HL-60 (cell line): ENCODE data around the gene NAALADL2.

Source experiments
- POLR2AphosphoS5 ChIP-seq: IDR thresholded peaks from 2 replicates; pipeline ENCODE4 v1.6.1; 2012; ENCODE audit warnings: low read depth
- SPI1 ChIP-seq: IDR thresholded peaks from 2 replicates; pipeline ENCODE4 v1.6.1; 2012; ENCODE audit warnings: low read depth, mild to moderate bottlenecking, borderline replicate concordance
- TF ChIP-seq, protein P1 (sequence below): IDR thresholded peaks from one replicate; pipeline ENCODE4 v1.5.1; 2011; ENCODE audit warnings: low read length, control low read depth, inconsistent platforms; ENCODE audit not compliant: insufficient read depth

GRCh38 chr3:175295248-175296130 lies 436.4 kb downstream of the NAALADL2 start:
- TF ChIP-seq, protein P1, sequence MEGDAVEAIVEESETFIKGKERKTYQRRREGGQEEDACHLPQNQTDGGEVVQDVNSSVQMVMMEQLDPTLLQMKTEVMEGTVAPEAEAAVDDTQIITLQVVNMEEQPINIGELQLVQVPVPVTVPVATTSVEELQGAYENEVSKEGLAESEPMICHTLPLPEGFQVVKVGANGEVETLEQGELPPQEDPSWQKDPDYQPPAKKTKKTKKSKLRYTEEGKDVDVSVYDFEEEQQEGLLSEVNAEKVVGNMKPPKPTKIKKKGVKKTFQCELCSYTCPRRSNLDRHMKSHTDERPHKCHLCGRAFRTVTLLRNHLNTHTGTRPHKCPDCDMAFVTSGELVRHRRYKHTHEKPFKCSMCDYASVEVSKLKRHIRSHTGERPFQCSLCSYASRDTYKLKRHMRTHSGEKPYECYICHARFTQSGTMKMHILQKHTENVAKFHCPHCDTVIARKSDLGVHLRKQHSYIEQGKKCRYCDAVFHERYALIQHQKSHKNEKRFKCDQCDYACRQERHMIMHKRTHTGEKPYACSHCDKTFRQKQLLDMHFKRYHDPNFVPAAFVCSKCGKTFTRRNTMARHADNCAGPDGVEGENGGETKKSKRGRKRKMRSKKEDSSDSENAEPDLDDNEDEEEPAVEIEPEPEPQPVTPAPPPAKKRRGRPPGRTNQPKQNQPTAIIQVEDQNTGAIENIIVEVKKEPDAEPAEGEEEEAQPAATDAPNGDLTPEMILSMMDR: no peak
- TF ChIP-seq SPI1 (no peak), POLR2AphosphoS5 (no peak)
